HG02943 (cell line): ENCODE data around the gene SLC9A7.
A peak's percentile ranks its signal among the peaks of the same experiment; 100 is the strongest.

Experiments used
- ATAC-seq: cut with Tn5 transposase; IDR thresholded peaks from one replicate; pipeline ENCODE4 v1.9.1; 2021; ENCODE audit warnings: mild to moderate bottlenecking, low read depth, moderate library complexity; ENCODE audit not compliant: unreplicated experiment

Gene SLC9A7

GRCh38 chrX:46662188-46662958 lies 96.5 kb downstream of the SLC9A7 start:
- ATAC-seq: no peak

GRCh38 chrX:46653482-46653881 lies 105.4 kb downstream of the SLC9A7 start:
- no peak for ATAC-seq

GRCh38 chrX:46649421-46650260 lies 109.3 kb downstream of the SLC9A7 start:
- ATAC-seq: no peak

- ATAC-seq: no peak
Observed at GRCh38 chrX:46648660-46649059, 110.3 kb downstream of the SLC9A7 start.

GRCh38 chrX:46647251-46647650 lies 111.7 kb downstream of the SLC9A7 start:
- ATAC-seq: no peak

- no peak for ATAC-seq
Observed at GRCh38 chrX:46645614-46646013, 113.3 kb downstream of the SLC9A7 start.

GRCh38 chrX:46643636-46644035 lies 115.3 kb downstream of the SLC9A7 start:
- ATAC-seq: no peak

- no peak for ATAC-seq
Observed at GRCh38 chrX:46642145-46642544, 116.8 kb downstream of the SLC9A7 start.

GRCh38 chrX:46637938-46638337 lies 121.0 kb downstream of the SLC9A7 start:
- no peak for ATAC-seq

GRCh38 chrX:46636223-46636622 lies 122.7 kb downstream of the SLC9A7 start:
- no peak for ATAC-seq

- no peak for ATAC-seq
Observed at GRCh38 chrX:46635186-46635585, 123.7 kb downstream of the SLC9A7 start.

- no peak for ATAC-seq
Observed at GRCh38 chrX:46634577-46634976, 124.3 kb downstream of the SLC9A7 start.

- ATAC-seq: no peak
Observed at GRCh38 chrX:46630141-46630540, 128.8 kb downstream of the SLC9A7 start.

- peak; percentile 77 for ATAC-seq
Observed at GRCh38 chrX:46628460-46629371, 130.2 kb downstream of the SLC9A7 start.

GRCh38 chrX:46627711-46628419 lies 131.1 kb downstream of the SLC9A7 start:
- ATAC-seq: no peak

- ATAC-seq: no peak
Observed at GRCh38 chrX:46627062-46627461, 131.9 kb downstream of the SLC9A7 start.

- no peak for ATAC-seq
Observed at GRCh38 chrX:46626566-46626965, 132.4 kb downstream of the SLC9A7 start.

- no peak for ATAC-seq
Observed at GRCh38 chrX:46624090-46624786, 134.7 kb downstream of the SLC9A7 start.

GRCh38 chrX:46621572-46621971 lies 137.3 kb downstream of the SLC9A7 start:
- no peak for ATAC-seq
